Spinal cord (tissue), 10 donors: ENCODE data around the gene APOL4. TPM values are rescaled to one million over a fixed set of nuclear protein-coding genes. Genes with fewer than 3 reads are reported as not detected.
"Not testable (repeated sequence)": the region's sequence is repeated elsewhere in the genome, so short reads cannot be mapped to it uniquely, and the experiment has no call there.

Experiments
- DNase-seq, 6 donors: peaks; one replicate each; pipeline versions ENCODE4 v3.0.0 to v3.0.0-alpha.2; 2013 to 2015; ENCODE audit warnings: low spot score in 6 of 6, low read depth in 4 of 6
- H3K27ac ChIP-seq: one replicate; pipeline ENCODE4 v1.5.1; 2013; ENCODE audit warnings: low read depth, low read length, control low read depth
- H3K27me3 ChIP-seq: one replicate; pipeline ENCODE4 v1.6.1; 2013; ENCODE audit warnings: low read length; ENCODE audit not compliant: control insufficient read depth, insufficient read depth
- H3K36me3 ChIP-seq: one replicate; pipeline ENCODE4 v1.6.1; 2013; ENCODE audit warnings: low read length; ENCODE audit not compliant: control insufficient read depth, insufficient read depth
- H3K4me1 ChIP-seq: one replicate; pipeline ENCODE4 v1.6.1; 2013; ENCODE audit warnings: low read length; ENCODE audit not compliant: control insufficient read depth, insufficient read depth
- H3K4me3 ChIP-seq: one replicate; pipeline ENCODE4 v1.5.1; 2013; ENCODE audit warnings: low read depth, low read length, control low read depth
- H3K9me3 ChIP-seq: one replicate; pipeline ENCODE4 v1.6.1; 2013; ENCODE audit warnings: low read length; ENCODE audit not compliant: control insufficient read depth, insufficient read depth
- WGBS: methylation state at CpG from one replicate; pipeline ENCODE4 v1.1.5; 2013; ENCODE audit warnings: missing lambda C conversion rate; ENCODE audit not compliant: insufficient coverage; 5-methylcytosine and 5-hydroxymethylcytosine counted together
- polyA plus RNA-seq, 2 donors: library from polyadenylated mRNA; unstranded; fragments of 120-200 nt; gene quantifications; one replicate each; pipeline ENCODE4 v1.2.1, GENCODE V29; 2013; ENCODE audit not compliant: insufficient read length in 2 of 2
- total RNA-seq, 2 donors: library from RNA; depleted of rRNA in 1 of 2; stranded (reverse); fragments of 120-200 nt in 1 of 2; fragments of >200 nt in 1 of 2; gene quantifications; one replicate each; pipeline versions ENCODE4 v1.2.3 to v1.2.4, GENCODE V29; 2013 to 2014
- donor health status: healthy.

APOL4 gene
- total and polyA plus RNA-seq, 4 donors = 4.1 to 28.5 (median 10.0) TPM

DNA sequence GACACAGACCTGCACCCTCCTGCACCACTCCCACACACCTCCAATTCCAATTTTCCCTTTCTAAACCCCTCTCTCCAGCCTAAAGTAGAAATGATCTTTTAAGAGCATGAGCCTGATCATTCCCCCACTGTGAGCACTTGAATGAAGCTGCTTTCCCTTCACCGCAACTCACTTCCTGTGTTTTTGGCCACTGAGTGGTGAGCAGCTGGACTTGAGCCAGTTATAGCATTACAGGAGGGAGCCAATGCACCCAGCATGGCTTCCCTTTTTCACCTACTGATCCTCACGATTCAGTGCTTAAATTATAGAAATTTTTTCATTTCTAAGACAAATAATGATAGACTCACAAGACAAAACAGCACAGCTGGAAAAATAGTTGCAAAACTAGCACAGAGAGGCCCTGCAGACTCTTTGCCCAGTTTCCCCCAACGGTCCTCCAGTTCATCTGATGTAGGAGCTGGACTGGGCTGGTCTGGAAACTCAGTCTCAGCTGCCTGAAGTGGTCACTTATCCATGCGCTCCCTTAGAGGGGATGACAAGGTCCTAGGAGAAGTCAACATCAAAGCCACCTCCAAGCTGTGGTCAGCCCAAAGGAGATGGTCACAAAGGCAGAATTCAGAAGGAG is 9.7 kb upstream of the APOL4 start:
- H3K27ac ChIP-seq = no peak overlapping the region
- WGBS = 78% methylated on average over 2 of the region's 4 CpGs
- no peak for DNase-seq

GRCh38 chr22:36210224-36210623 is 8.6 kb upstream of the APOL4 start:
- Histone ChIP-seq H3K9me3 (no peaks in the 10 kb centered on the region), H3K4me3 (no peak overlapping the region), H3K4me1 (peaks cover 7% of the 10 kb centered on the region), H3K36me3 (no peaks in the 10 kb centered on the region), H3K27me3 (no peaks in the 10 kb centered on the region), H3K27ac (no peak overlapping the region)
- WGBS = no CpG with 5 or more reads among the region's 3 CpGs
- no peak for DNase-seq

More for the DNA sequence above, 9.7 kb upstream of the APOL4 start:
- Histone ChIP-seq H3K9me3 (no peaks in the 10 kb centered on the region), H3K4me1 (peaks cover 7% of the 10 kb centered on the region), H3K36me3 (no peaks in the 10 kb centered on the region), H3K27me3 (no peaks in the 10 kb centered on the region), H3K4me3 (no peak overlapping the region)

DNA sequence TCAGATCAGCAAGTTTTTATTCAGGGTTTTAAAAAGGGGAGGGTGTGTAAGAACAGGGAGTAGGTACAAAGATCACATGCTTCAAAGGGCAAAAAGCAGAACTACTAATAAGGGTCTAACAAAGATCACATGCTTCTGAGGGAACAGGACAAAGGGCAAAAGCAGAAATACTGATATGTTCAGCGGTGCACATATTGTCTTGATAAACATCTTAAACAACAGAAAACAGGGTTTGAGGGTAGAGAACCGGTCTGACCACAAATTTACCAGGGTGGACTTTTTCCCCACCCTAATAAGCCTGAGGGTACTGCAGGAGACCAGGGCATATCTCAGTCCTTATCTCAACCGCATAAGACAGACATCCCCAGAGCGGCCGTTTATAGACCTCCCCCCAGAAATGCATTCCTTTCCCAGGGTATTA is 7.9 kb upstream of the APOL4 start:
- WGBS = 80% methylated on average over 1 of the region's 5 CpGs
- H3K27ac ChIP-seq, DNase-seq, H3K27me3 ChIP-seq, H3K9me3 ChIP-seq, H3K4me1 ChIP-seq, H3K4me3 ChIP-seq, H3K36me3 ChIP-seq: not testable (repeated sequence)

- no peaks in the 10 kb centered on the region for H3K36me3 ChIP-seq
- no peaks in the 10 kb centered on the region for H3K27me3 ChIP-seq
- no peak overlapping the region for H3K4me3 ChIP-seq
- DNase-seq = no peak
- WGBS = 100% methylated on average over 1 of the region's 1 CpG
- no peak overlapping the region for H3K27ac ChIP-seq
- peaks cover 7% of the 10 kb centered on the region for H3K4me1 ChIP-seq
- no peaks in the 10 kb centered on the region for H3K9me3 ChIP-seq
Measured at GRCh38 chr22:36208914-36209313, 7.3 kb upstream of the APOL4 start.

- no peaks in the 10 kb centered on the region for H3K9me3 ChIP-seq
- no peak for DNase-seq
- no peak overlapping the region for H3K4me3 ChIP-seq
- WGBS = no CpG with 5 or more reads among the region's 1 CpG
- no peaks in the 10 kb centered on the region for H3K27me3 ChIP-seq
- H3K36me3 ChIP-seq = no peaks in the 10 kb centered on the region
- no peak overlapping the region for H3K27ac ChIP-seq
- peaks cover 7% of the 10 kb centered on the region for H3K4me1 ChIP-seq
Measured at GRCh38 chr22:36208162-36208765, 6.7 kb upstream of the APOL4 start.

GRCh38 chr22:36206255-36206654 is 4.6 kb upstream of the APOL4 start:
- Histone ChIP-seq H3K36me3 (no peaks in the 10 kb centered on the region), H3K4me3 (no peak overlapping the region), H3K4me1 (peaks cover 12% of the 10 kb centered on the region), H3K9me3 (no peaks in the 10 kb centered on the region), H3K27ac (no peak overlapping the region), H3K27me3 (no peaks in the 10 kb centered on the region)
- no peak for DNase-seq
- WGBS = no CpG with 5 or more reads among the region's 1 CpG

- not testable (repeated sequence) for H3K9me3 ChIP-seq
- WGBS = 87% methylated on average over 5 of the region's 5 CpGs
Measured at GRCh38 chr22:36205573-36205972, 4.0 kb upstream of the APOL4 start.

DNA sequence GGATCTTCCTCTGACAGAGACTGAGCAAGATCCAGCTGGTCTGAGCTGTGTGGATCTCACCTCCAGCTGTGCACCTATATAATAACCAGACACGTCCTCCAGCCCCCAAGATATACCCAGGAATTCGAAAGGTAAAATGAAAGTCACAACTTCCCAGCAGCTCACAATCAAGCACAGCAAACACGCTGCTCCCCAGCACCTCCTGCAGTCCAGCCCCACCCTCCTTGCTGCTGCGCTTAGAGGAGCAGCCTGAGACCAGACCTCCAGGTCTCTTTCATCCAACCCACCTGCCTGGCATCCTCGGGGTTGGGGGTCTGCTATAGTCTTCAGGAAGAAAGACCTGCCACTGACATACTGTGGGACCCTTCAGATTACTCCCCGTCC is 3.0 kb upstream of the APOL4 start:
- DNase-seq = no peak
- 86% methylated on average over 4 of the region's 6 CpGs for WGBS

More at GRCh38 chr22:36205573-36205972, 4.0 kb upstream of the APOL4 start:
- DNase-seq, H3K36me3 ChIP-seq, H3K4me3 ChIP-seq, H3K27me3 ChIP-seq, H3K27ac ChIP-seq: not testable (repeated sequence)
- peaks cover 12% of the 10 kb centered on the region for H3K4me1 ChIP-seq

GRCh38 chr22:36204001-36204631 is 2.5 kb upstream of the APOL4 start:
- no peak overlapping the region for H3K27ac ChIP-seq
- no peak for DNase-seq
- no peaks in the 10 kb centered on the region for H3K9me3 ChIP-seq
- no peak overlapping the region for H3K4me3 ChIP-seq
- 70% methylated on average over 5 of the region's 8 CpGs for WGBS
- peaks cover 12% of the 10 kb centered on the region for H3K4me1 ChIP-seq
- H3K27me3 ChIP-seq = no peaks in the 10 kb centered on the region
- no peaks in the 10 kb centered on the region for H3K36me3 ChIP-seq

More for the DNA sequence above, 3.0 kb upstream of the APOL4 start:
- Histone ChIP-seq H3K4me3 (no peak overlapping the region), H3K27ac (no peak overlapping the region), H3K36me3 (no peaks in the 10 kb centered on the region), H3K9me3 (no peaks in the 10 kb centered on the region), H3K4me1 (peaks cover 12% of the 10 kb centered on the region), H3K27me3 (no peaks in the 10 kb centered on the region)

- not testable (repeated sequence) for H3K9me3 ChIP-seq, DNase-seq, H3K27me3 ChIP-seq, H3K27ac ChIP-seq, H3K36me3 ChIP-seq, H3K4me3 ChIP-seq
- WGBS = 73% methylated on average over 4 of the region's 7 CpGs
- peaks cover 16% of the 10 kb centered on the region for H3K4me1 ChIP-seq
Measured at GRCh38 chr22:36203441-36203840, 1.8 kb upstream of the APOL4 start.
